GM18868 (cell line): ENCODE data around the gene KCNMA1.
A peak's percentile ranks its signal among the peaks of the same experiment; 100 is the strongest.

ENCODE experiments used
- ATAC-seq: cut with Tn5 transposase; IDR thresholded peaks from one replicate; pipeline ENCODE4 v1.9.1; 2021; ENCODE audit warnings: mild to moderate bottlenecking, moderate library complexity; ENCODE audit not compliant: unreplicated experiment

Gene KCNMA1

DNA sequence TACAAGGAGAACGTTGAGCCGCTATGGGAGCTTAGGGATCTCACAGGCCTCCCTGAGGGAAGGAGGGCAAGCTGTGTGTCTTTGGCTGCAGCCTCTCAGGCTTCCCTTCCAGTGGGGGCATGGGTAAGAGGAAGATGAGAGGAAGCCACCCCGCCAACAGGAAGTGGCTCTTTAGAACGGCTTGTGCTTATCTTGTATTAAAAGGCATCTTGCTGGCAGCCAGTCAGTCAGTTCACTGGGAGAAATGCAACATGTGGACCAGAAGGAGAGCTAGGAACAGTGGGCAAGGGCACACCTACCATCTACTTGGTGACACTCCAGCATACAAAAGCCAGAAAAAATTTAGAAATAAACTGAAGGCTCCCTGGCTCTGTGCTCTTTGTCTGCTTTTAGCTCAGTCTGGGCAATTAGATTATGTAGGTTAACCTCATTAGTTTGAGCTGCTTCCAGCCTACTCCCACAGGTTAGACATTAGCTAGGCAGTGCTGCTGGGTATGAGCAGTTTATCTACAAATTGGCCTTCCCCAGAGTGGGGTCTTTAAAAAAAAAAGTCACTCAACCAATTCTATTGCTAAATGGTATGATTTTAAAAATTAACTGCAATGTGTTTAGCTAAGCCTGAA, 595.9 kb downstream of the KCNMA1 start:
- no peak for ATAC-seq

DNA sequence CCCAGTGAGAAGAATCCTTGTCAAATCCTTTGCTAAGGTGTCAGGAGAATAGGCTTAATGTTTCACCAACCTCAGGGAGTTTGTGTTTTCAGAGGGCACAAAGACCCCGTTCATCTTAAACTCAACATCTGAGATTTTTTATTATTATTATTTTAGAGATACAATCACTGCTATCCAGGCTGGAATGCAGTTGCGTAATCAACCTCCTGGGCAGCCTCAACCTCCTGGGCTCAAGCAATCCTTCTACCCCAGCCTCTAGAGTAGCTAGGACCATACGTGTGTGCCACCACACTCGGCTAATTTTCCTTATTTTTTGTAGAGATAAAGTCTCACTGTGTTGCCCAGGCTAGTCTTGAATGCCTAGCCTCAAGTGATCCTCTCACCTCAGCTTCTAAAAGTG, 599.2 kb downstream of the KCNMA1 start:
- ATAC-seq: no peak

DNA sequence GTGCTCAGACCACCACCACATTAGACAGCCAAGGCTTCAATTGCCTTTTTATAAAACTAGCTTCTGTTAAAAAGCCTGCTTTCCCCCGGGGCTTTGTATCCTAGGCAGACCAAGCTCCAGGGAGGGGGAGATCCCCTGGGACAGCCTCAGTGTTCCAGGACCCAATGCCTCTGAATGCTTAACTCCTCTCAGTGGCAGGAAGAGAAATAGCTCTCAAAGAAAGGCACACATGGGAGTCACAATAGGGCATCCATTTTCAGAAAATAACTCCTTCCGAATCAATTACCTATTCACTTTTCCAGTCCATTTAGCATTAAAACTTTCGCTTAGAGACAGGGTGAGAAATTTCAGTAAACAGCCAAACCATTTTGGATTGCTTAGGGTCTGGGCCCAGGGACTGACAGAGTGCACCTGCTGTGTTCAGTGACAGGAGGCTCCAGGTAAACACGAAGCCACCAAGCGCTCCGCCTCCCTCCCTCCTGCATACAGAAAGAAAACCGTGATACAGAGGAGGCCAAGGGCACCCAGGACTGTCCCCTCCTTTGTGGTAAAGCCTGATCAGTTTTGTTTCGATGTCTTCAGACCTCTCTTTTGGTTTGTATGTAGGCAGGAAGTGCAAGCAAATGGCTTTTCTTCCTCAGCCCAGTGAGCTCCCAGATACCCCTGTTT, 599.7 kb downstream of the KCNMA1 start:
- ATAC-seq: no peak

DNA sequence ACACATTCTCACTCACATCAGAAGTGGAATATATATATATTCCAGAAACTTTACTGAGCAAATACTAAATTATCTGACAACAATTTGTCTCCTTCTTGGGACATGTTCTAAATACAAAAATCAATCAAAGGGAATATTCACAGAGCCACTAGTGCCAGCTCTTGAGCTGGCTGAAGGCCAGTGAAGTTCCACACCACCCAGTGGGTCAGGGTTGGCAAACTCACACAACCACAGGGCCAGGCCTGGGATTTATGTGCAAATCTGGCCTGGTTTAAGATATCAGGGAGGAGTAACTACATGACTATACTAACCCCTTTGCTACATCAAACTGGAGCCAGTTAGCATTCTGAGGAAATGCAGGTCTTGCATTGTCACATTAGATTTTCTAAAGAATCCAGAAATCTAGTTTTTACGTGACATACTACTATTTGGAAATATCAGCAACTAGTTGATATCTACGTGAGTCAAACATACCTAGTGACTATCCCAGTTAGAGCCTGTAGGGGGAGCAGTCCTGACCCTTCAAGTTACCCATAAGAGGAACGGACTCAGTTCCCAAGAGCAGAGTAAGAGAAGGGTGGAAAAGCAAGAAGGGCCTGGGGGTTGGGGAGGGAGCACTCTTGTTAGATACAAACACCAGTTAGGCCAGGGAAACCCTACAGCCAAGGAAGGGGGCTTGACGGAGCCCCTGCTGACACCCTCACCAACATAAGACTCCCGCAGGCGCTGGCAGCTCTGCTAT, 600.4 kb downstream of the KCNMA1 start:
- ATAC-seq: peak; percentile 57

DNA sequence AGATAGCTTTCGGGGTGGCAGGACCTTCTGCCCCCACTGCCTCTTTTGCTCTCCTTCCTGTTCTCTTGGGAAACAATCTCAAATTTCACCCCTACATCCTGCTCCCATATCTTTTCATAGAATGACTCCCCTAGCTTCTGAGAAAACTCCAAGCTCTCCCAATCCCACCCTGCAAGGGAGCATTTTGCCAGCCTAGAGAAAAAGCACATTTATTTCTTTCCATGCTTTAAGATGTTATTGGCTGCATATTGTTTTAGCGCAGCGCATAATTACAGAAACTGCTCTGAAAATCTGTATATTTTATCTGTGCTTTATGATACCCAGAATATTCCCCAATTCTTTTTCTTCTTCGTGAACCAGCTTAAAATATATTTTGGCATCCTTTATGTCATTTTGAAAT, 601.3 kb downstream of the KCNMA1 start:
- no peak for ATAC-seq

DNA sequence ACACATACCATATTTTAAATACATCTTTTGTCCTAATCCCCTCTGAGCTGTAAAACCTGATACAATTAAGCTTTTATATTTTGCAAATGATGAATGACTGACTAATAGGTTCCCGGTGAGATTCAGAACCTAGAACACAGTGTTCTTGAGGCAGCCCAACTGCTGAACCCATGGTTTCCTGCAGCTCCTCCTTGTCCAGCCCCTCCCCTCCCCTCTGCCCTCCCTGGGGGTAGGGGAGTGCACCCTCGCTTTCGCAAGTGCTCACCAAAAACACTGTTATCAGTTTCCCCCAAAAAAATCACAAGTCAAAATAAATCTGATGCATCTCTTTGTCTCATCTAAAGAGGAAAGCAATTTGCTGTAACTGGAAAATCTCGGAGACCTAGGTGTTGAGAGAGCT, 602.8 kb downstream of the KCNMA1 start:
- ATAC-seq: no peak

DNA sequence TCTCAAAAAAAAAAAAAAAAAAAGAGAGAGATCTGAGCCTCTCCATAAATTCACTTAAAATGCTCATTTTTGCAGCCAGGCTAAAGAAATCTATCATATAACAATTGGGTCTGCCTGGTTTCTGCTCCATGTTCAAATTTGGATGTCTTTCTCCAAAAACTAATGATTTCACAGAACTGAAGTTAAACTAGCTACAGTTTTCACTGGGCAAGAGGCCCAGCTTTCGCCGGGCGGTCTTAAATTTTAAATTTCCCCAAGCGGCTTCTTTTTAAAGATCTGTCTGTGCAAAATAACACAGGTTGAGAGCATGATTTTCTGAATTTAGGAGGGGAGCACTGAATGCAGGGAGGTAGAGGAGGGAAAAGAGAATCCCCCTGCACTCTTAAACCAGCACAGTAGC, 603.4 kb downstream of the KCNMA1 start:
- ATAC-seq: no peak

DNA sequence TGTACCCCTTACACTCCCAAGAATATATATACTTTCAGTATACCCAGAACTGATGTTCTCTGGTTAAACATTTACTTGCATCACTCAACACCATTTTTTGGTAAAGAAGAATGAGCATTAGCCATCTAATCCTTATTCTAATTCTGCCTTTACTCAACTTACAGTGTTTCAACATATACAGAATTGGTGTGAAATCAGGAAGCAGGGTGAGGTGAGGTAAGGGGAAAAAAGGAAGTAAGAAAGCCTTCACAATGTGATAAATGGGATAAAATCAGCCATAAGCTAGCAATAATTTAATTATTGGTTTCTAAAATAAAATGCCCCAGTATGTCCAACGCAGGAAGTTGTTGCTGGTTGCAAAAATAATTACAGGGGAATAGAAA, 605.4 kb downstream of the KCNMA1 start:
- no peak for ATAC-seq

DNA sequence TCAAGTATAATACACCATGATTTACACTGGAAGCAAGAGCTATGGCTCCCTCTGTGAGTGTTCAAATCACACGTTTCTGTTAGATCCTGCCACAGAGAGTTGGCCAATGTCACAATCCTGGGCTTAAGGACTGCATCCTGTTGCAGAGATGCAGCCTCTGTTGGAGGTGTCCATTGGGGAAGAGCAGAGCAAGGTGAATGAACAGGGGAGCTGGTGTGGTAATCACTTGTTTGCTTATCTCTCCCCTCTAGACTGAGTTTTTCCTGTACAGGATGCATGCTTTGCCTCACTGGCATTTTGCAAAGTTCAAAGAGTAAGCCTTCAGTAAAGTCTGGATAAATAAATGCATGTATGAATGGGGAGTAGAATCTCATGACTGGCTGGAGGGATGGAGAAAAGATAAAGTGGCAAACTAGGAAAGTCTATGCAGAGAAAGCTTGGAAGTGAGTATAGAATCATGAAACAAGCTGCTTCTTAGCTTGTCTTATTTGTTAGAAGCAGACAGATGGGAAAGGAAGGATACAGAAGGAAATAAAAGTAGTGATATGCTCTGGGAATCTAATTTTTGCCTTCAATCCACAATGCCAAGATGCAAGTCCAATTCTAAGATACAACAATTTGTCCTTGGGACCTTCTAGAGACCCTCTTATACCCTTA, 605.9 kb downstream of the KCNMA1 start:
- ATAC-seq: no peak

DNA sequence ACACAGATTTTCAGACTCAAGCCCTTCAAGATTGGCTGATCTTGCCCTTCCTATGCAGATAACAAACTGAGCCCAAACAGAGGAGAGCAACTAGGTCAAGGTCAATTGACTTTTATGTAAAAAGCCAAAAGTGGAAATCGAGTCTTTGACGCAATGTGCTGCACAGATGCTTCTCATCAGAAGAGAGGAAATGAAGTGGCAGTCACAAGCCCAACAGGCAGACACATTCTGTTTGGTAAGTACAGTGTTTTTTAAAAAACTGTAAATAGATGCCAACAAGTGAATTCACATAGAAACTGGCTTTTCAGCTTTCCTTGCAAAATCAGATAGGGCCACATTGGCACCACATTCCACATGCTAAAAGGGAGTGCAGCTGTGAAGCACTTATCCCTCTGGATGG, 606.6 kb downstream of the KCNMA1 start:
- no peak for ATAC-seq

DNA sequence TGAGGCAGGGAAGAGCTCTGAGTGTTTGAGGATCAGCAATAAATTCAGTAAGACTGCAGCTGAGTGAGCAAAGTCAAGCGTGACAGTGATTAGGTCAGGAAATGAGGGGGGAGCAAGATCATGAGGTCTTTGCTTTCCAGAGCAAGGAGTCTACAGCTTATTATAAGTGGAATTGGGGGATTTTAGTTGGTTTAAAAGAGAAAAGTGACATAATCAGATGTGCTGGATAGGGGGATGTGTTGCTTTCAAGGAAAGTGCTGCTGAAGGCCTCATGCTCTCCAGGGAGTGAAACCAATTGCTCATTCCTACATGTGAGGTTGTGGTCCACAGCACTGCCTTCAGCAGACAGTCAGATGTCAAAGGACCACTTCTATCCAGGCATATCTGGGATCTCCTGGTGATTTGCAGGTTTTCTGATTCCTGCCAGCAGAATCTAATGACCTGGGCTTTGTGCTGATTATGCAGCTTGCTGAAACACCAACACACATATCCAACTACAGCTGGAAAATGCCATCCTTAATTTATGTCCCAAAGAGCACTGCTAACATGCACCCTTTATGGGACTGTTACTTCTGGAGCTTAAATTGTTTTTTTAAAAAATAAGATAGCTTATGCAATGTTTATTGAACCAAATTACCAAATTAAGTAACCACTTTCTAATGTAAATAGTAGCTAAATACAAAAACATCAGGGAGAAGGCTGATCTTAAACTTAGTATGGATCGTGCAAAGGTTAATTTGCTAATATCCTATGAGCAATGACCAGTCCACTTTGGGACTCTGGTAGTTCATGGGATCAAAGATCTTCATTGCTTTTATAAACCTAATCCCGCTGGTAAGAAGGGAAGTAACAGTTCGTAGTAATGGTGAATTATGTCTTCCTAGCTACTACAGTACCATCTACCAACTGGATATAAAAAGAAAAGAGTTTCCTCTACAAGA, 607.6 kb downstream of the KCNMA1 start:
- no peak for ATAC-seq

DNA sequence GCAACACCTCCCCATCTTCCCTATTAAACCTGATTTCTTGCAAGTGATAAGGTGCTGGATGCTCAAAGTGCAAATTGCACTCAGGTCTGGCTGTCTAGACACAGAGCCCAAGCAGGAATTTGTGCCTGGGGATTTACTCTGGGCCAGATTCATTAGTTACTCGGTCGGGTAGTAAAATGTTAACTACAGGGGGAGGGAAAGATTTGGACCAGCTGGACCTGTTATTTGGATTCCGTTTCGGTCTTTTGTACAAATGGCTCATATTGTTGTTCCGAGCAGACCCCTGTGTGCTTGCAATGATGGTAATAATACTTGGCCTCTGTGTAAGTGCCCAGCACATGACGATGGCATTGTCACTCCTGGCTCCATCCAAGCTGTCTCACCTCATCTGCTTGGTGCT, 609.6 kb downstream of the KCNMA1 start:
- no peak for ATAC-seq

DNA sequence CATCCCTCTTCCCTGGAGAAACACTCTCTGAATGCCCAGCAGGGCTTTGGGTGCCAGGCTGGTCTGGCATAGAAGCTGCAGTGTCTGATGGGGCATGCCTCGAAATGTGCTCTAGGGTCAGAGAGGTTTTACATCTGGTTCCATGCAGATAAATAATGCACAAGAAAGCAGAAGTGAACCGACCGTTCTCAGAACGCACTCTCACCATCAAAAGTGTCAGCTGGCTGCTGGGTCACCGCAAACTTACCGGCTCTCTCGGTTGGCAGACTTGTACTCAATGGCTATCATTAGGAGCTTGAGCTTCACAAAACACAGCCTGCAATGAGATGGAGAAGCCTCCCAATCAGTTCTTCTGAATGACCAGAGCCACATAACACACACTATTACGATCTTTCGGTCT, 610.0 kb downstream of the KCNMA1 start:
- ATAC-seq: peak; percentile 91

DNA sequence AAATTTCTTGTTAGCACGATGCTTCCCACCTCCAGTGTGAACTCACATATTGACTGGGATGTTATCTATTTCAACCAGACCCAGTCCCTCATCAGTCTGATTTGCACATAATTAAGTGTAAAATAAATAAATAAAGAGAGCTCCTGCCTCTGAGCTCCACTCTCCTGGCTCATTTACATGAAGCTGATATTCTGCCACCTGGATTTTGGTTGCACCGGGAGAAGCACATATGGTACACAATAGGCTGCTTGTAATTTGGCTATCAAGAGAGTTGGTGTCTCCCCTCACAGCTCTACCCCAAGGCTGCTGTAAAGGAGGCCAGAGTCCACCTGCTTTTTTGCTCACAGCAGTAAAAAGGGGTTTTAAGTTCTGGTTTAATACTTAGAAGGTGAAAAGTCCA, 610.5 kb downstream of the KCNMA1 start:
- ATAC-seq: peak; percentile 3

DNA sequence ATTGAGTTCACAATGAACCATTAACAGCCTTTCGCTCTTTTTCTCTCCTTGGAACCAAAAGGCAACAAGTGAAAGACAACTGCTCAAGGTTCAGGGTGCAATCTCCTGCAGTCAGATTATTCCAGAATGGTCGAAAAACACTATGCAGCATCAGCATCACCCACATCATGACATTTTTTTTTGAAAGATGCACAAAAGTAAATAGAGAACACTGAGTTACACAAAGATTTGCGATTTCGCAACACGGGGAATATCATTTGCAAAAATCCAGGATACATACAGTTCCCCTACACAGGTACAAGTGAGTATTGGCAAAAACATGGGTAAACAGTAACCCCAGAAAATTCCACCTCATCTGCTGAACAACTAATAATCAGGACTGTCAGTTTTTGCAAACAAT, 611.5 kb downstream of the KCNMA1 start:
- no peak for ATAC-seq

DNA sequence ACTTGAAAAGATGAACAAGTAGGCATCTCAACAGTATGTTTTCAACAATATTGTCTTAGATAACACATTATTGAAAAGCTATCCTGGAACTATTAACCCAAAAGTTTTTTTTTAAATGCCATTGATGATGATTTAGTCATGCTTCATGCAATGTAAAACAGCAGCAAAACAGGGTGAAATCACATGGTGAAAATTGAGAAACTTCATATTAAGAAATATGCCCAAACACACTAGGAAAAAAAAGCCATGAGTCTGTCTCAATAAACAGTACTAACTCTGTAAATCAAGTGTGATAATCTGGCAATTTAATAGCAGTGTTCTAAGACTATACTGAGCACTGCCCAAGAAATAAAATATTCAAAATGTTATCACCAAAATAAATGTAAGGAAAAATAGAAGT, 613.1 kb downstream of the KCNMA1 start:
- no peak for ATAC-seq

DNA sequence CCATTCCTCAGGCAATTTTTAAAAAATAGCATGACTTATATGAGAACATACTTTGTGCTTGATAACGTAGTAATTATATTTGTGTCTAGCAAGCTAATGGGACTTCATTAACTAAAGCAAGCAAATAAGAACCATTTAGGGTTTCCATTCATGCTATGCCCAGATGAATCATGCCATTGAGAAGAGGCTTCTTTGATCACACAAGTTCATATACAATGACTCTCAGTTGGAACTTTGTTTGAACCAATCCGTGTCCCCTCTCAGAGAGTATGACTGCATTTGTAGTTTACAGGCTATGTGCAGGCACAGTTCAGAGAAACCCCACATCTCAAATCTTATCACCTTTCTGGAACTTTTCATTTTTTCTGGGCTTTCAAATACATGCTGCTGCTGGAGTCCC, 614.2 kb downstream of the KCNMA1 start:
- no peak for ATAC-seq

DNA sequence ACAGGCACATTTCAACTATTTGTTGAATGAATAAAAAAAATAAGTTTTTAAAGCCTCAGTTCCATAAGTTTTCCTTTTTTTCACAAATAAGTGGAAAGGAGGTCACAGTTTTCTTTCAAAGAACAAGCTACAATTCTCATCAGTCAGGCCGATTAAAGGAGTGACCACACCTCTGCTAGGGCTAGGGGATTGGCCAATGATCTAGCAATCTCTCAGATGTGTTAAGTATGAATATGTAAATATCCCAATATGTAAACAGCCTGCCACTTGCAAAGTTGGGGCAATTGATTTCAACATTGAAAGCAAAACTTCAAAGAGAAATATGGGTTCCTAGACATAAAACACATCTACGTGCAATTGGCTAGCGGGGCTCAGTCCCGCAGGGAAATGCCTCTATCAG, 614.9 kb downstream of the KCNMA1 start:
- no peak for ATAC-seq

DNA sequence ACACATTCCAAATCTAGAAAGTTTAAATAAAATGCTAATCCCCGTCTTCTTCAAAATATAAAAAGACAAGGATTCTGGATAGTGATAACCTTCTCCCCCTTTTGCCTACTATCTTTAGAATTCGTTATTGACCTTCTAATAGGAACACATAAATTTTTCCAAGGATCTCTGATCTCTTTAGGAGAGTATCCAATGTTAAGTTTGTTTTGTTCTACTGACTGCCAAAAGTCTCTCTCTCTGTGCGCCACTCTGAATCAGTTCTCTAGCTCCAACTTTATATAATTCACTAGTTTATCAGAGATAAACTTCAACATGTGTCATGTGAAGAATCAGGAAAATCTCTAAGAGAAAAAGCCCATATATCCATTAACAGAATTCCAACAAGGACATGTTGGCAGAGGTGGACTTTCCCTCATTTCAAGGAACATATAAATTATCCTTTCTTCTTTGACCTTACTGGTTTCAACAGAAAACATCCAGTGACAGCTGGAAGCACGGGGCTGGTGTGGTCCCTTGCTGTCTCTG, 615.6 kb downstream of the KCNMA1 start:
- no peak for ATAC-seq

DNA sequence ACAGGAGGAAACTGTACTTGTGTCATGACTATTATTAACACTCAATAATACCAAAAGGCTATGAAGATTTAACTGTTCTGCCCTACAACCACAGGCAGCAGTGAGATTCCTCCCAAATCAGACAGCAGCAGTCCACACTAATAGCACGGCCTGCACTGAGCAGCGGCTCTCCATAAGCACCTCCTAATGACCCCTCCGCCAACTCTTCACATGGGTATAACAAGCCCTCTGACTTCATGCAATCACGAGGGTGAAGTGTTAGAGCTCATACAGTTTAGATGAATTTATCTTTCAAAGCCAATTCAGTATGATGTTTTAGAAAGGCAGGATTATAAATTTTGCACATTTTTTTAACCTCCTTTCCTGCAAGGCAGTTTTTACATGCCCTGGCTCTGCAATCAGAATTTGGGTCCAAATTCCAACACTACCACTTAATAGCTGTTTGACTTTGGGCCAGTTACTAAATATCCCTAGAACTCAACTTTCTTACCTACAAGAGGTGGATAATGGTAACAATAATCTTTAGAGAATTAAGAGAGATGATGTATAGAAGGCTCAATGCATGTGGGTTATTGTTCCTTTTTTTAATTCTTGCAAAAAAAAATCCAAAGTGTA, 617.1 kb downstream of the KCNMA1 start:
- no peak for ATAC-seq
